ENCODE measurements around the gene SESN2.

Gene SESN2, protein sequence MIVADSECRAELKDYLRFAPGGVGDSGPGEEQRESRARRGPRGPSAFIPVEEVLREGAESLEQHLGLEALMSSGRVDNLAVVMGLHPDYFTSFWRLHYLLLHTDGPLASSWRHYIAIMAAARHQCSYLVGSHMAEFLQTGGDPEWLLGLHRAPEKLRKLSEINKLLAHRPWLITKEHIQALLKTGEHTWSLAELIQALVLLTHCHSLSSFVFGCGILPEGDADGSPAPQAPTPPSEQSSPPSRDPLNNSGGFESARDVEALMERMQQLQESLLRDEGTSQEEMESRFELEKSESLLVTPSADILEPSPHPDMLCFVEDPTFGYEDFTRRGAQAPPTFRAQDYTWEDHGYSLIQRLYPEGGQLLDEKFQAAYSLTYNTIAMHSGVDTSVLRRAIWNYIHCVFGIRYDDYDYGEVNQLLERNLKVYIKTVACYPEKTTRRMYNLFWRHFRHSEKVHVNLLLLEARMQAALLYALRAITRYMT

DNA sequence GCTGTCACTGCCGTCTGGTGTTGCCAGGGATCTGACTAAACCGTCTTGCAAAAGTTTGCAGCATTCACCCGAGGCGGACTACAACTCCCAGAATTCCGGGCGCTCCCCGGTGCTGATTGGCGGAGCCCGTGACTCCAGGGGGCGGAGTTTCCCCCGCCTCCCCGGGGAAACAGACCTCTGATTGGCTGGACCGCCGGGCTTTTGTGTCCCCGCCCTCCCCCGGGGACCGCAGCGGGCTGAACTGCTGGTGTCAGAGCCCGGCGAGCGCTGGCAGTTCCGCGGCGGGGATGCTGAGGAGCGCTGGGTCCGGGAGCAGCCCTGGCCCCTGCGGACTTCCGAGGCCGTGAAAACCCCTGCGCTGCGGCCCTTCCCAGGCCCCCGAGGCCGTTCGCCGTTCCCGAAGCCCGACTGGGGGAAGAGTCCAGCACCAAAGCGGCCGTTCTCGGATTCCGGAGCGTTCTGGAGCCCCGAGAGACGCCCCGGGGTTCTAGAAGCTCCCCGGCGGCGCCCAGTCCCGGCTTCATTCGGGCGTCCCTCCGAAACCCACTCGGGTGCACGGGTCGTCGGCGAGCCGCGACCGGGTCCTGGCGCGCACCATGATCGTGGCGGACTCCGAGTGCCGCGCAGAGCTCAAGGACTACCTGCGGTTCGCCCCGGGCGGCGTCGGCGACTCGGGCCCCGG, at the start of gene SESN2:
TSS of gene SESN2 (plus strand) at position 267 of the 682 bp plus-strand sequence. CDS start at position 597, 330 bp downstream.
- peak; percentile 77 to 99 (median 96) for DNase-seq

DNA sequence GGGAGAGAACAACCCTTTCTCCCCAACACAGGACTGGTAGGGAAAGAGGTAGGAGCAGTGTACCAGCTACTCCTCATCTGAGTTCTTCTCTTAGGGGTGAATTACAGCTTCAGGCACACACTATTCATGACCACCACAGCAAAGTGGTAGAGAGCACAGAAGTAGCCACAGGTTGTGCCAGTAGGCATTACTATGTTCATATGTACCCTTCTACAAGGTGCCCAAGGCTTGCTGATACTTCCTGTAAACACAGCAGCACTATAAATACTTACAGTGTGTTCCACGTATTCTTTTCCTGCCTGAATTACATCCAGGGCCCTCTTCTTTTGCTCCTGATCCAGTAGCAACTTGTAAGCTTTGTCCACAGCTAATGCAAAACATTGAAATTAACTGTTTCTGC, 49.6 kb upstream of the SESN2 start:
- DNase-seq, result no peak

DNA sequence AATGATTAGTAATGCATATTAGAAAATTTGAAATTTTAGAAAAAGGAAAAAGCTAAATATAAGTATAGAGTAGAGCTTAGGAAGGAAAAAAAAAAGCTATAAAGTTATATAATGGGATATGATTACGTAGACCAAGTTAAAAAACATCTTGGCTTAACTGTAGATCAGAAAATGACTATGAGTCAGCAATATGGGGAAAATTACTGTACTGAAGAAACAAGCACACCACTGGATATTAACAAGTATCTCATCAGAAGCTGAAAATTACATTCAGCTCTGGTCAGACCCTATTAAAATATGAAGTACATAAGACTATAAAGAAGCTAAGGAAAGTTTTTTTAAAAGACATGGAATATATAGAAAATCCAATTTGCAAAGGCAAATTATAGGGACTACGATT, 46.0 kb upstream of the SESN2 start:
- DNase-seq, result no peak

DNA sequence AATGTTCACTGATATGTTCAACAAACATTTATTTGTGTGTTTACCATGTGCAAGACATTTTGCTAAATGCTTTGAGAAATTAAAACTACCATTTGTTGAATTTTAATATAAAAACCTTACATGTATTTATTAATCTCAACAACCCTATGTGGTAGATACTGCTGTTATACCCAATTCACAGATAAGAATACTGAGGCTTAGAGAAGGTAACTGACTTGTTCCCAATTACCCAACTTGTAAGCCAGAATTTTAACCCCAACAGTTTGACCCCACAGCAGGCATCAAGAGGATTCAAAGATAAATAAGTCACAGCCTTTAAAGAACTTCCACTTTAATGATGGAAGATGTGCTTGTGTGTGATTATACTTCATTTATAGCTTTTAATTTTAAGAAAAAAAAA, 30.2 kb upstream of the SESN2 start:
- DNase-seq, result no peak

DNA sequence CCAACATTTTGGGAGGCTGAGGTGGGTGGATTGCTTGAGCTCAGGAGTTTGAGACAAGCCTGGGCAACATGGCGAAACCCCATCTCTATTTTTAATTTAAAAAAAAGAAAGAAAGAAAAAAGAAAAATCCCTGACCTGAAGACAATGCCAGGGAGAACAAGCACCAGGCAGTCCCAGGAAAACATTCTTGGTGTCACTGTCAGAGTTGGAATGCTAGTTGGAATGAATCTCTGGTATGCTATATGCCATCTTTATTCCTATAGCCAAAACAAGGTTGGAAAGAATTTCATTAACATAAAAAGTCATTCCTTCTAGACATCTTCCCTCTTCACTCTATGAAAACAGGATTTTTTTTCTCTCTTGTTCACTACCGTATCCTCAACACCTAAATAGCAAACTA, 29.3 kb upstream of the SESN2 start:
- no peak for DNase-seq

DNA sequence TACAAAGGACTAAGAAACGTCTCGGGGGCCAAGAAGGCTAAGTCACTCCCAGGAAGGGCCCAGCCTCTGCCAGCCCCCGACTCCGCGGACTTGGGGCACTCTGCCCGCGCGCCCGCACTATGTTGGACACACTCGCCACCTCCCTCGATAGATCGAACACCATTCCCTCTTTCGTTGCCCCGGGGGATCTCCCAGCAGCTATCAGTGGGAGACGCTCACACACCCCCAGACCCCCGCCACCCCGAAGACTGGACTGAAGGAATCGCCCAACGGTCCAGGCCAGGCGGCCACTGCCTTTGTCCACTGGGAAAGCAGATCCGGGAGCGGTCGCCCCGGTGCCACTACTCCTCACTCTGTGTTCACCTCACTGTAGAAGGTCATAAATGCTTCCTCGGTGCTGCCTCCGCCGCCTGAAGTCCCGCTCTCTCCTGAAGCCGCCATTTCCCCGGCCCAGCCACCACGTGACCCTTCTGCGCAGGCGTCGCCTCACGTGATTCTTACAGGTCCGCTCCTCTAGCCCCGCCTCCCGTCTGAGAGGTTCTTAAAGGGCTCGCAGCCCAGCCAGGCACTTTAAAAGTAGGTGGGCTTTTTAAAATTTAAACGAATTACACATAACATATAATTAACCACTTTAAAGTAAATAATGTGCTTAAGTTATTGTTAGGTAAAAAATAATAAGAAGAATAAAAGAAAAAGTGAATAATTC, 26.6 kb upstream of the SESN2 start, which contains the start of gene DNAJC8:
TSS of gene DNAJC8 (minus strand) at position 472 of the 706 bp plus-strand sequence. CDS start at position 441, 31 bp downstream.
- peak; percentile 64 to 98 (median 90) for DNase-seq

DNA sequence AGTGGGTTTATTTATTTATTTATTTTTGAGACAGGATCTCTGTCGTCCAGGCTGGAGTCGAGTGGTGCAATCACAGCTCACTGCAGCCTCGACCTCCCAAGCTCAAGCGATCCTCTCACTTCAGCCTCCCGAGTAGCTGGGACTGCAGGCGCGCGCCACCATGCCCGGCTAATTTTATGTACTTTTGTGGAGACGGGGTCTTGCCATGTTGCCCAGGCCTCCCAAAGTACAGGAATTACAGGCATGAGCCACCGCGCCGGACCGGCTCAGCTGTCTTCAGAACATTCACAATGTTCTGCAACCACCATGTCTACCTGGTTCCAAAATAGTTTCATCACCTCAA, 26.1 kb upstream of the SESN2 start:
- DNase-seq, result peak in 1 of 51 donors; percentile 10

DNA sequence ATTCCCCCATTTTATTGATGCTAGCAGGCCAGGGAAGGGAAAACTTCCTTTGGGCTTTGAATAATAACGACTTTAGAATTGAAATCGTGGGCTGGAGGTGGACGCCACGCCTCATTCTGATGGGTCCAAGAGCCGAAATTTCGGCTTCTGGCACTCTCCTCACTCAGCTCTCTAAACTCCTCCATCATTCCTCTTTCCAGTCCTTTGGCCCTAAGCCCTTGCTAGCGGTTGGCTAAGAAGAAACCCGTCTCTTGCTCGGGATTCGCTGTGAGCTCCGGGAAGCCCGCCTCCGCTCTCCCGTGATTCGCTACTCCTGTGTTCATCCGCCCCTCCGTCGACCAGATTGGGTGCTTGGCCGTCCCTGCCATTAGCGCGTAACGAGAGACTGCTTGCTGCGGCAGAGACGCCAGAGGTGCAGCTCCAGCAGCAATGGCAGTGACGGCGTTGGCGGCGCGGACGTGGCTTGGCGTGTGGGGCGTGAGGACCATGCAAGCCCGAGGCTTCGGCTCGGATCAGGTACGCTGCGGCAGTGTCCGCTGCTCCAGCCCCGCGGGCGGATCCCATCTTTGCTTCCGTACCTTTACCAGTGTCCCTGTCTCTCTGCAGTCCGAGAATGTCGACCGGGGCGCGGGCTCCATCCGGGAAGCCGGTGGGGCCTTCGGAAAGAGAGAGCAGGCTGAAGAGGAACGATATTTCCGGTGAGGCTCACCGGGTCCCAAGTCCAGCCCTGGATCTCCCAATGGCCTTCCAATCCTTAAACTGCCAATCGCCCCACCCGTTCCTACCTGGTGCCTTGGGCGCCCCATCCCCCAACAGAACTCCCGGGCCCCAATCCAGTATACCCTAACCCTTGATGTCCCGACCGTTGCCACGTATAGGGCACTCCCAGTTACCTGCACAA, 23.3 kb upstream of the SESN2 start, which contains the start of gene ATP5IF1:
TSS of gene ATP5IF1 (plus strand) at position 370 of the 901 bp plus-strand sequence. CDS start at position 430, 60 bp downstream.
- peak; percentile 64 to 99 (median 96) for DNase-seq

DNA sequence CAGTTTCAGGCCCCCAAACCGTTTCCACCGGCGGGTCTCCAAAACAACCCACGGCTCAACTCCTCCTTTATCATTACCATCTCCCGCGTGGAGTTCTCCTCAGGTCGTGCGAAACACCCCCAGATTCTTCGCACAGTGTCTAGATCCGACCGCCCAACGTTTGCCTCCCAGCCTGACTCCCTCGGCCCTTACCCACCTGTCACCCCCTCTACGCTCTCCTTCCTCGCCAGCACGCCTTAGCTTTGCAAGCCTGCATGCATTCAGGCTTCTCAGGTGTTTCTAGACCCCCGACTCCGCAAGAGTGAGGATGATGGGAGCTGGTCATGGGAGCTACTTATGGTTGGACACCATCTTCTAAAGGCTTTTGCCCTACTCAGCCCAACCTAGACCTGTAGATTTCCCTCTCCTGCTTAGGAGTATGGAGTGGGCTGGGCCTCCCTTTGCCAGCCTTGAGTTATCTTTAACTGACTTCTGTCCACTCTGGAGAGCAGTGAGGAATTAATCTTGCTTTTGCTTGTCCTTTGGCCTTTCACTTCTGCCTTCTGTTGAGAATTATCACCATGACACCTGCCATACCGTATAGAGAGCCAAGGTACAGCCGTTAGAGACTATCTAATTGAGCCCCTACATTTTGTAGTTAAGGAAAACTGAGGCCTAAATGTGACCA, 22.5 kb upstream of the SESN2 start:
- DNase-seq, result peak in 5 of 51 donors; percentile 18 to 32 (median 29)

DNA sequence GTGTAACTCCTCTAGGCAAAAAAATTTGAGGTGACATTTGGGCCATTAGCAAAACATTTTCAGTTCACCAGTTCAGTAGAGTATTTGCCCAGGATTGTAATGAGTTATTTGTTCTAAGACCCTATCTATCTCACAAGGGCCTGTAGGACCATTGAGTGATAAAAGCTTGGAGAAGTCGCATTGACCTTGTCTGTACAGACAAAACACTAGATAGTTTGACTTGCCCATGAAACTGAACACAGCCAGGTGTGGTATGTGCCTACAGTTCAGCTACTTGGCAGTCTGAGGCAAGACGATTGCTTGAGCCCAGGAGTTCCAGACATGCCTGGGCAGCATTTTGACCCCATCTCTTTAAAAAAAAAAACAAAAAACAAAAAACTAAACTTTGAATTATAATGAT, 20.3 kb upstream of the SESN2 start:
- DNase-seq, result no peak

DNA sequence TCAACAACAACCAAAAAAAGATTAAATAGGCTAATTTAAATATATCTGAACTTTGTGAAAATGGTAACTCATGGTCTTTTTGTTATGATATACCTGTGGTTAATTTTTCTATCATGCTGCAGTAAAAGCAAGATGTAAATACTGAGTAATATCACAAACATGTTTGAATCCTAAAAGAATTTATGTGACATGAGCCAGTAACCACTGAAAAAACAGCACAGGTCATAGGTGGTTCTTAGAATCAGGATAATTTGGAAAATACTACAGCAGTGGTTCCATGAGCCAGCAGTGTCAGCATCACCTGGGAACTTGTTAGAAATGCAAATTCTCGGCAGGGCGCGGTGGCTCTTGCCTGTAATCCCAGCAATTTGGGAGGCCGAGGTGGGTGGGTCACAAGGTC, 19.3 kb upstream of the SESN2 start:
- DNase-seq, result no peak

DNA sequence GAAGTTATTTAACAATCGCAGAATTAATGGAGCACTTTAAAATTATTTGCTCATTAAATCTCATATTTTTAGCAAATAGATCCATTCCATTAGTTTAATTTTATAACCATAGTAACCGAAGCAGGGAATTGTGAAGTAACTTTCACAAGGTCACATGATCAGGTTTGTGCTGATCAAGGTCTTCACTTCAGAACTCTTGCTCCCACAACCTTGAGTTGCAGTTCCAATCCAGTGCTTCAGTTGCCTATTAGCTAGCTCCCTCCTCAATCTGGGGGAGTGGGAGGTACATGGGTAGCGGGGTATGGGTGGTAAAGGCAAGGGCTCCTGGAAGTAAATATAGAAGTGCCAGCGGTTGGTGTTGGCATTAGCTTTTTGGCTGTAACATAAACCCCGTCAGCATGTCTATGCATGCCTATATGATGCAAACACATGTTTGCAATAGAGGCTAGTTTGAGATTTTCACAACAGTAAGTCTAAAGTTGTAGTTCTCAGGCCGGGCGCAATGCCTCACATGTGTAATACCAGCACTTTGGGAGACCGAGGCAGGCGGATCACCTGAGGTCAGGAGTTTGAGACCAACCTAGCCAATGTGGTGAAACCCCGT, 17.6 kb upstream of the SESN2 start:
- no peak for DNase-seq

DNA sequence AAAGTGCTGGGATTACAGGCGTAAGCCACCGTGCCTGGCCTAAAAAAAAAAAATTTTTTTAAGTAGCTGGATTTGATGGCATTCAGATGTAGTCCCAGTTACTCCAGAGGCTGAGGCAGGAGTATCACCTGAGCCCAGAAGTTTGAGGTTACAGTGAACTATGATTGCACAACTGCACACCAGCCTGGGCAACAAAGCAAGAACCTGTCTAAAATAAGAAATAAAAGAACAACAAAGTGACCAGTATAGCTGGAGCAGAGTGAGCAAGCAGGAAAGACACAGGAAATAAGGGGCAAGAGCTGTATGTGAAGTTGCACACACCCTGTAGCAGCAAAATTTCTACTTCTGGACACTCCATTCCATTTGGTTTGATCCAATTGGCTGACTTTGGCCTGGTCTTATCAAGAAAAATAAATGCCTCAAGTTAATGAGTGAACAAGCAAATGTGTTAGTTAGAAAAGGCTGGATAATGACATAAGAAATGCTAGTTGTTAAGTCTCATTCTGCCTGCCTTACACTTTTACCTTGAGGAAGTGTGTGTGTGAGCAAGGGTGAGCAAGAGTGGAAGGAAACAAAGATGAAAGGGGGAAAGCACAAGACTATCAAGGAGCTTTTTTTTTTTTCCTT, 15.5 kb upstream of the SESN2 start:
- DNase-seq, result no peak

DNA sequence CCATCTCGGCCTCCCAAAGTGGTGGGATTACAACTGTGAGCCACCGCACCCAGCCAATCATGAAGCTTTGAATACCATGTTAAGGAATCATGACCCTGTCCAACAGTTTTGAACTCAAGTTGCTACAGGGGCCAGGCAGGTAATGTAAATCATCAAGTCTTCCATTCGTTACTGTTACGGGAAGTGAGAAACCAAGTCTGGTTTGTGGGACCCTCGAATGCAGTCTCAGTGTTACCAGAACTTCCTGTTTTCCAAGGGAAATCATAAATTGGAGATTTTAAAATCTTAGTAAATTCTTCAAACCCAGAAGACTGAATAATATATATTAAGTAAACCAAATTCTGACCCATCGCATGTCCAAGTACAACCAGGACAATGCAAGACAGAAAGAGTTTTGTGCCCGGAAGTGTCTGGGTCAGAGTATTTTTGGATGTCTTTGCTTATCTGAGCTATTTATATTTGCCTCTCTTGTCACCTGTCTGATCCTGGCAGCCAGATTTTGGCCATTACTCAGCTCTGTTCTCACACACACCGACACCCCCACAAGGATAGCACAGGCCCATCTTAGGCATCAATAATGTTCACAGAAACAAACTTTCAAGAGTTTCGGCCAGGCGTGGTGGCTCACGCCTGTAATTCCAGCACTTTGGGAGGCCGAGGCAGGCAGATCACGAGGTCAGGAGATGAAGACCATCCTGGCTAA, 14.6 kb upstream of the SESN2 start:
- DNase-seq, result no peak

DNA sequence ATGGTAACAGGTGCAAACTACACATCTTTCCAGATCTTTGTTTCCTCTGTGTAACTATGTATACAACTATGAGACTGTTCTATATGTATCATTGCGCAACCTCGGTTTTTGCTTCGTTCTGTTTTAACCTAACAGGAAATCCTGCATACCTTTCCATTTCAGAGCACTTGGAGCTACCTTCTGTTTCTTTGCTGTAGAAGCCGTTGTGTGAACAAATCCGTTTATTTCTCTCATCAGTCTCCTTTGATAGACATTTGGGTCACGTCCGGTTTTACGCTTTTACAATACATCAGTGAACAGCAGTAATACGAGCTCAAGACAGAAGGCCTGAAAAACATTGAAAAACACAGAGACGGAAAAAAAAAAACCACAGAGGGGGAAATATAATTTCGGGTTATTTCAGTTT, 12.9 kb upstream of the SESN2 start:
- DNase-seq, result peak in 1 of 51 donors; percentile 30

DNA sequence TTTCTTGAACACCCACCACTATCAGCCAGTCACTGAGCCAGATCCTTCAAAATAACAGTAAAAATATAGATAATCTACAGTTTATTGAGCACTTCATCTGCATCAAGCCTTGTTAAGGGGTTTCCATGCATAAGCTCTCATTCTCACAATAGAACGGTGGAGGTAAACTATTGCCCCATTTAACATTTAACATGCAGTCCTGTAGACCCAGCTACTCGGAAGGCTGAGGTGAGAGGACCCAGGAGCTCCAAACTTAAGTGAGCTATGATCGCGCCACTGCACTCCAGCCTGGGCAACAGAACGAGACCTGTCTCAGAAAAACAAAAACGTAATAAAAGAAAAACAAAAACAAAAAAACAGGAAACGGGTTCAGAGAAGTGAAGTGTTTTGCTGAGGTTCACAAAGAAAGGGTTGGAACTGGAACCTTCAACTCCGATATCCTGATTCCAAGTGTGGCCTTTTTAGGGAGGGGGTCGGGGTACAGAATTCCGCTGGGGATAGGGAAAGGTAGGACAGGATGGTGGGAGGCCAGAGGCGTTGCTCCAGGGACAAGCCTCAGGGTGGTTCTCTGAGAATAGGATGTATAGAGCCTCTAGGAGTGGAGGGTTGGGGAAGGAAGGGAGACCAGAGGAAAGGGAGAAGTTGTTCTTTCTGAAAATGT, 11.6 kb upstream of the SESN2 start:
- peak in 3 of 51 donors; percentile 11 to 39 (median 38) for DNase-seq

DNA sequence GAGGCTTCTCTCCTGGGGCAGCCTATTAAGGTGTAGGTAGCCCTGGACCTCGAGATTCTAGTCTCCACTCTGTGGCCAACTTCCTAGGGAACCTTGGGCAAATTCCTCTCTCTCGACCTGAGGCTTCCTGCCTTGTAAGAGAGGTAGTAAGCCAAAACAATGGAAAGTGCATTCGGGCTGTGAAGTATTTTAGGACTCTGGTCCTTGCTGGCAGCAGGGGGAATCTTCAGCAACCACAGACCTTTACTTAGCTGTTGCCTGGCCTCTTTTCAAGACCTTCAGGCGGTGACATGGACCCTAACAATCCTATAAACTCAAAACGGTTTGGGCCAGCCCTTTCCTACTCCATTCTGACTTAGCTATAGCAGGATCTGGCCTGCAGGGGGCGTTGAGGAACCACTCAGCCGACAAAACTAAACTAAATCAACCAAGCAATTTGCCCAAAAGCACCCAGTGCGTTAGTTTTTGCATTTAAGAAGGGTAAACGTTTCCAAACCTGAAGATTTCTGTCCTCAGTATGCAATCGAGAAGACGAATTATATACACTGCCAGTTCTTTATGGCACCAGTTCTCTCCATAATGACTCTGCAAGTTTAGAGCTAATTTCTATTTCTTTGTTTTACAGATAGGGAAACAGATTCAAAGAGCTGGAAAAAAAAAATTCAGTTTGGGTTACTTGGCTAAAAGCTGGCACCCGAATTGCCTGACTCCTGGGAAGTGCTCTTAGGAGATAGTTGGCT, 10.9 kb upstream of the SESN2 start:
- peak in 46 of 51 donors; percentile 13 to 87 (median 58) for DNase-seq
